GM18498 (cell line): ENCODE measurements around the gene KSR1.
"Not testable (repeated sequence)": the region's sequence is repeated elsewhere in the genome, so short reads cannot be mapped to it uniquely, and the experiment has no call there.

ENCODE experiments used
- ATAC-seq: cut with Tn5 transposase; IDR thresholded peaks from one replicate; pipeline ENCODE4 v1.9.1; 2021; ENCODE audit warnings: mild to moderate bottlenecking, moderate library complexity; ENCODE audit not compliant: unreplicated experiment

Gene KSR1

DNA sequence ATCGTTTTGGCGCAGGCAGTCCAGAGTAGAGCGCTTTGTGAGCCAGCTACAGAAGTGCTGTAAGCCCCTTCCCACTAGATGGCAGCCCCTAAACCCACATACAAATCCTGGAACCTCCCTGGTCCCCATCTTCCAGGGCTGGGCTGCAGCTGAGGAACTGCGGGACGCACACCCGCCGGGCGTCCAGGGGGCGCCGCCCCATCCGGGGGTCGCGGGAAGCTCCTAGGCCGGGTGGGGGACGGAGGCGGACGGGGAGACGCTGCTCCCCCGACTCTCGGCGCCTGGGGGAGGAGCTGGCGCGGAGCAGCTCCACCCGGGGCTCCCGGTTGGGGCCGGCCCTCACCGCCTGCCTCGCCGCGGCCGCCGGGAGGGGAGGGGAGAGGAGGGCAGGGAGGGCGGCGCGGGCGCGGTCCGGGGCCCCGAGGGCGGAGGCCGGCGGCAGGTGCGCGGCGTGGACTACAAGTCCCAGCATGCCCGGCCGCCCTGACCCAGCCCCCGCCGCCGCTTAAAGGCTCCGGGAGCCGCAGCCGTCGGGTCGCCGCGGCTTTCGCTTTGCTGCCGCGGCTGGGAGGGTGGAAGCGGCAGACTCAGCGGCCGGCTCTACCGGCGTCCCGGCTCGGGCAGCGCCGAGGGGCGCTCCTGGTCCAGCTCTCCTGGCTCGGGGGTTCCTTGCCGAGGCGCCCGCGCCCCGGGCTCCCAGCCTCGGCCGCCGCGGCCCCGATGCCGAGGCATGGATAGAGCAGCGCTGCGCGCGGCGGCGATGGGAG lies at the start of gene KSR1:
KSR1 (plus strand) TSS at position 535 of the 767 bp plus-strand sequence; CDS start at position 731, 196 bp downstream.
- peak; percentile 91 for ATAC-seq

DNA sequence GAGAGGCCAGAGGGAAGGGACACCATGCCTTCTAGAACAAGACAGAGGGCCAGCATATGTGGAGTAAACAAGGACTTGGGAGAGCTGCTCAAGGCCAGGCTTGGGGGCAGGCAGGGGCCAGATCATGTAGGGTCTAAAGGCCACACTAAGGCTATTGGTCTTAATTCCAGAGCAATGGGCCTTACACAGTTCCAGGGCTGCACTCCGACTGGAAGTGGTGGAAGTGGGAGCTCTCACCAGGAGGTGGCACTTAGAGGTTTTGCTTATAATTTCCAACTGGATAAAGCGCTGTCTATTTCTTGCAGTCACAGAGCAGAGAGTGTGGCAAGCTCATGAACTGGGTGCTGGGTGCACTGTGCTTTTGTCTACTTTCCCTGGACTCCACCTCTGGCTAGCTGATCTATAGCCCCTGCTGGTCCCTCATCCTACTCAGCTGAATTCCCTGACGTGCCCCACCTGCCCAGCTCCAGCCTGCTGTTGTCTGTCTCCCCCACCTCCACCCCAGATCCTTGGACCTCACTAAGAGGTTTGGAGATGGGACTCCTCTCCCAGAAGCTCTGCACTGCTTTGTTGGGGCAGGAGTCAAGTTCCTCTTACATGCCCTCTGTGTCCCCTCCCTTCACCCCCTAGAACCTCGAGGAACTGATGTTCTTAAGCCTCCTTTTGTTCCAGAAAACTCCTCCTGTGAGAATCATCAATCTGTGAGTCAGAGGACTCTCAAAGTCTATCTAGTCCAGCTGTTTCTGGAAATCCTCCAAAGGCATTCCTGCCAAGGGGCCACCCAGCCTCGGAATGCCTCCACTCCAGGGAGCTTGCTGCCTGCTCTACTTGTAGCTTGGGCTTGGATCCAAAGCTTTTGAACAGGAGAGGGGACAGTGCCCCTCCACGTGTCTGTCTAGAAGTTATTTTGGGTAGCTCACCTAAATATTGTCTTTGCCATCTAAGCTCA lies 48.1 kb upstream of the KSR1 start:
- ATAC-seq, result no peak

DNA sequence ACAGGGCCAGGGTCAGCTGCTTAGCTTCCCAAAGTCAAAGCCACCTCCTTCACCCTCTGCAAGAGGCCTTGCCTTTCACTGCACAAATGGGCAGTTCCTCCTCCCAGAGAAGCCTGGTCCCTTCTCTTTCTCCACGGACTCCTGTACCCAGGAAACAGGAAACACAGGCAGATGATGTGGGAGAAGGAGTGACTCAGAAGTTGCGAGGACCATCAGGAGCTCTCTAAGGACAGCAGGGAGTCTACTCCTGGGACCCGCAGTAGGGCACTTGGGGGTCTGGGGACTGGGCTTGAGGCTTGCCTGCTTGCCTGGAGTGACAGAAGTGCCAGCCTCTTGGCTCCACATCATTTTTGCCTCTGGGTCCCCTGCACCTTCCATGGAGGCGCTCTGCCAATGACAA lies 47.4 kb upstream of the KSR1 start:
- no peak for ATAC-seq

DNA sequence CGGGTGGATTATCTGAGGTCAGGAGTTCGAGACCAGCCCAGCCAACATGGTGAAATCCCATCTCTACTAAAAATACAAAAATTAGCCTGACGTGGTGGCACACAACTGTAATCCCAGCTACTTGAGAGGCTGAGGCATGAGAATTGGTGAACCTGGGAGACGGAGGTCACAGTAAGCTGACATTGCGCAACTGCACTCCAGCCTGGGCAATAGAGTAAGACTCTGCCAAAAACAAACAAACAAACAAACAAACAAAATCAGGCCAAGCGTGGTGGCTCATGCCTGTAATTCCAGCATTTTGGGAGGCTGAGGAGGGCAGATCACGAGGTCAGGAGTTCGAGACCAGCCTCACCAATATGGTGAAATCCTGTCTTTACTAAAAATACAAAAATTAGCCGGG lies 44.1 kb upstream of the KSR1 start:
- ATAC-seq, result not testable (repeated sequence)

DNA sequence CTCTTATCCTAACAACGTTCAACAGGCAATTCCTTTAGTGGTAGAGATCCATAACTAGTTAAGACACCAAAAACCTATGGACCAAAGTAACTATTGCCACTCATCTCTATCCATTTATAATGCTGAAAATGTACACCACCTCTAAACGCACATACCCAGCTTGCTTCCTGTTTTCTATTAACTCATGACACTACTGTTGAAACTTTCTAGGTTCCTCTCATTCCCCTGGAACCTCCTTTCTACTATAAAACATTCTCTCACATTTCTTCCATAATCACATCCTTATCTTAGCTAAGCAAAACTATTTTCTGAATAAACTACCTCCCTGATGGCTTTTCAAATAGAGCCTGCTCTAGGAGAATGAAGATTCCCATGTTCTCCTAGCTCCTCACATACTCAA lies 42.9 kb upstream of the KSR1 start:
- ATAC-seq, result no peak

DNA sequence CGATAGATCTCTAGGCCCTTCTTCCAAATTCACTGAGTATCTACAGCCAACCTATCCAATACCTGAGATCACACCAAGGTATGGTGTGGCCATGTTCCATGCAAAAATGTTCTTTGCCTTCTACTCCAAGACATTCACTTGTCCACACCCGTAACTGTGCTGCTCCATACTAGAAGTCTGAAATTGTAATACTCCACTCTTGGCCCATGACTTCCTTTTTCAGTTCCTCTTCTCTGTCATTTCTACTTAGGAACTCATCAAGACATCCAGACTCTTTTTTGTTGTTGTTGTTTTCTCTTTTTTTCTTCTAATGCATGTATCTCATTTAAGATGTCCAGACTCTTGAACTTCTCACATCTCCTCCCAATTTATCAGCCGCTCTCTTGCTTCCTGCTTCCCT lies 42.5 kb upstream of the KSR1 start:
- no peak for ATAC-seq

DNA sequence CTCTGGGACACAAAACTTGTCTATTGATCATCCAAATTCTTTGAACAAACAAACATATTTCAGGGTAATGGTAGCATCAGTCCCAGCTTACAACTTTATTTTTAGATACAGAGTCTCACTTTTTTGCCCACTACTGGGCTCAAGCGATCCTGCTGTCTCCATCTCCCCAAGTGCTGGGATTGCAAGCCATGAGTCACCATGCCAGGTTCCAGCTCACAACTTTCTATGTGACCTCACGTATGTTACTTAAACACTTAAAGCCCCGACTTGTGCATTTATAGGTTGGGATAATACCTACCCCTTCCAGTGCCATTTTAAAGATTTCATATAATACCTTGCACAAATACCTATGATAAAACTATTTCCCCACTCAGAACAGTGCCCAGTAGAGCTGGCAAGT lies 42.0 kb upstream of the KSR1 start:
- ATAC-seq, result no peak

DNA sequence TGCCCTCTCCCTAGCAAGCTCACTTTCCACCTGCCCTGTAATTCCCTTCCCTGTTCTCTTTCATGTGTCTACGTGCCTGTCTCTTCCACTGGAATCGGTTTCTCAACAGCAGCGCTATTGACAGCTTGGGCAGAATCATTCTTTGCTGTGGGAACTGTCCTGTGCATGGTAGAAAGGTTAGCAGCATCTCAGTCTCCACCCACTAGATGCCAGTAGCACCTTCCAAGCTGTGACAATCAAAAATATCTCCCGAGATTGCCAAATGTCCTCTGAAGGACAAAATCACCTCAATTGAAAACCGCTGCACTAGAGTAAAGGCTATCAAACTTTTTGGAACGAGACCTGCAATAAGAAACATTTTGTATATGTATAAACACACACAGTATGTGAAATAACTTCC lies 41.6 kb upstream of the KSR1 start:
- ATAC-seq, result no peak

DNA sequence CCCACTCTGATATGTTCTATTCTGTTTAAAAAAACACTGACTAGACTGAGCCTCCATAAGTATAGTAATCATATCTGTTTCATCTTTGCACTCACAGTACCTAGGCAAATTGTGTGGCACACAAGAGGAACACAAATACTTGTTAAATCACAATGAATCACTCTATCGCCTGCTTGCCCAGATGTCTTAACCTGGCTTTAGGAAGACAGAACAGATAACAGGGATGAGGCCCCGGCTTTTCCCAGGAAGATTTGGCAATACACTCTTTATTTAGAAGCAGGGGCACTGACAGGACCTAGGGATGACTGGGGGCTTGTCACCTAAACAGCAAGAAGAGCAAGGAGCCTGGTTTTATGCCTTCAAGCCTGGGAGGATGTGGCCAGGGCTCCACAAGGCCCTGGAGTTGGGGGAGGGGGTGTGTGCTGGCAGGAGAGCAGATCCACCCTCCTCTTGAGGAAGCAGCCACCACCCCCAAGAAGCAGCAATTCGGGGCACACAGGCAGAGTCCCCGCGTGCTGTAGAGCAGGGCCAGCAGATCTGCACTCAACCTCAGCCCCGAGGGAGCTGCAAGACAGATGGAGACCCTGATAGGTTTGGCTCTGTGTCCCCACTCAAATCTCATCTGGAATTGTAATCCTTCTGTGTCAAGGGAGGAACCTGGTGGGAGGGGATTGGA lies 41.0 kb upstream of the KSR1 start:
- ATAC-seq, result no peak

DNA sequence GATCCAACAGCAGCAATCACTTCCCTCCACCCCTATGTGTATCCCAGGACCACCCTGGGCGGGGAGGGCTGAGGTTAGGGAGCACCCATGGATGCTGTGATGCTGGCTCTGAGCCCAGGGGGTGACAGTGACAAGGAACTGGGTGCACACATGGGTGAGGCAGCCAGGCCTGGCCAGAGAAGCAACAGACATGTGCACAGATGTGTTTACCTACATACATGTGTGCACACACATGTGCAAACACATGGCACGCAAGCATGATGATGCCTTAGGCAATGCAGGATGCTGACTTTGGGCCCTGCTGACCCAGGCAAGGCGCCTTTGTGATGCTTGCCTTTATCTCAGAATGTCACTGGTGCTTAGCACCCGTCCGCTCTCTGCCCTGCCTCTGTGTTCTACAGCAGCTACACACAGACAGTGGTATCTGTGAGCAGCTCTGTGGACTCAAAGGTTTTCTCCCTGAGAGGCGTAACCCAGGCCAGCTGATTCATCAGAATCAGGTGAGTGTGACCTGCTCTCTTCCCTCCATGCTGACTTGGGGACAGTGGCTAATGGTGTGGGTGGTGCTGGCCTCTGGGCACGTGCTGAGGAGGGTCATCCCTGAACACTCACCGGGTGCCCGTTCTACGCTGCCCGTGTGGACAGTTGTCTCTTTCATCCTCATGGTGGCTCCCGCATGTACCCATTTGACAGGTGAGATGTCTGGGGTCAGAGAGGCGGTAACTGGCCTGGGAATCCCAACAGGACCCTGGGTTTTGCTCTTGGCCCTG lies 38.5 kb upstream of the KSR1 start:
- ATAC-seq, result no peak

DNA sequence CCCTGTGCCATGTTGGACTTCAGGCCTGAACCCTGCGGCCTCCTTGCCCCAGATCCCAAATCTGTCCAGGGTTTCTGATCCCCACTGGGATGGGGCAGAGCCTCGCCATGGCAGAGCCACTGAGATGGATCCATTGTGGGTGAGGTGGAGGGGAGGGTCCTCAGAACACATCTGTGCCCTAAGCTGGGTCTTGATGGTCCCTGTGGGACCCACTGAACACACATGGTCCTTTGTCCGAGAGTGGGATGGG lies 38.0 kb upstream of the KSR1 start:
- no peak for ATAC-seq

DNA sequence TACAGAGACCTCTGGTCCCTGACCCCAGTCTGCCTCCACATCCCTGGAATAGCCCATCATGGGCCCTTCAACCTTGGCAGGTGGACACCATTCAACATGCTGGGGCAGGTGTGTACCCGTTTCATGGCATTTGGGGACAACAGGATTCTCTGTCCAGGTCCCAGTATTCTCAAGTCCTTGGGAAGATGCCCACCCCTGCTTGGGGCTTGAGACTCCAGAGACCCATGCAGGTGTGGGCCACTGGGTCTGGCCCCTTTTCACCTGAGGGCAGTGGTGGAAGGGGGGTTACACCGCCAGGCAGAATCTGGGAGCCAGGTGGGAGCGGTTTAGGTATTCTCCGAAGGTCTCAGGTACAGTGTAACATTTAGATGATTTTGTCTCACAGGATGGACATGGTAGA lies 37.1 kb upstream of the KSR1 start:
- no peak for ATAC-seq

DNA sequence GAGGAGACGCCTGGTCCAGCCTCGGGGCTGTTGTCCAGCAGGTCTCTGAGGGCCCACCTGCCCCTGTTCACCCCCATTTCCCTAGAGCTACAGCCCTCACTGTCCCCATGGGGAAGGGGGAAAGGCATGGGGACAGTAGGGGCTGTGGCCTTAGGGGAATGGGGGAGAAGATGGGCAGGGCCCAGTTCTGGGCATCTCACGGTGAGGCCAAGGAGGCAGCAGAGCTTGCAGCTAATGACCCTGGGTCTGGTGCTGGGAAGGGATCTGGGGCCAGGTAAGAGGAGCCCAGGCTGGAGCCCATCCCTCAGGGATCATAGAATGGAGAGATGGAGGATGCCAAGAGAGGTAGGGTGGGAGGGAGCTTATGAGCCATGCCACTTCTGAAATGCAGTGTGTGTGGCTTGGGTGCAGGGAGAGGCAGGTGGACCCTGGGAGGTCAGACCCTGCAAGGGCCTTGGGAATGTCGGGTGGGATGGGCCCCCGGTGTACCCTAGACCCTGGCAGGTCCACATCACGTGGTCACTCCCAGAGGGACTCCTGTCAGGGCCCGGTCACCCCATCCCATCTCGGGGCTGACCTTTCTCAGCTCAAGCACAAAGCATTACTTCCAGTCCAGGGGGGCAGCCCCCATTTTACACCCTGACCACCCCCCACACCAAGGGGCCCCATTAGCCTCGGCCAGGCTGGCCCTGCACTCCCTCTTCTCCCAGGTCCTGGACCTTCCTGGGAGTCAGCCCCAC lies 35.9 kb upstream of the KSR1 start:
- no peak for ATAC-seq

DNA sequence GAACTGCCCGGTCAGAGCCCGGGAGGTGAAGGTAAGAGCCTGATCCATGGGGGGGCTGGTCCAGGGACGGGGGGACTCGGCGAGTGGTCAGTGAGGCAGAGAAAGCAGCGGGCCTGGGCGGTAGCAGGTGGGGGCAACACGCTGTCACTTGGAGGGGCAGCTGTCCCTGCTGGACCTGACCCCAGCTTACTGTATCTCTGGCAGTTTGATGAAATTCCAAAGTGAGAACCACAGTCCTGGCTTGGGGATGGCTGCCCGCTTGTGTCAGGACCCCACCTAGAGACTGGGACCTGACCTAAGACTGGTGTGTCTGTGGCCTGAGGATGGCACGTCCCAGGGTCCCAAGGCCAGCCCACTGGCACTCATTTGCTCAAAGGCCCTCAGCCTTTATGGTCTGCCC lies 35.1 kb upstream of the KSR1 start:
- no peak for ATAC-seq

DNA sequence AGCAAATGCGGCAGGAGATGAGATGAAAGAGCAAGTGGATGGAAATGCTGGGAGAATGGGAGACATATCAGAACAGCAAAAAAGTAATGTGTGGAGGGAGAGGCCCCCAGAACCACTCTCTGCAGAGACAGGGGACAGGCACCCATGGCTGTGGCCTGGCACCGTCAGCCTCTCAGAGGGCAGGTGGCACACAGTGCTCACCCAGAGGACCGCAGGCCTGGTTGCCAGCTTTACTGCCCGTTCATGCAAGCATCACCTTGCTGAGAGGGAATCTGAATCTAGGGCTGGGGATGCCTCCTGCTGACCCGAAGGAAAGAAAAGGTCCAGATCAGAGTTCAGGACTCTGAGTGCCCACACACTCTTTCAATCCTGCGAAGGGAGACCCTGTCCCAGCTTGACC lies 34.6 kb upstream of the KSR1 start:
- ATAC-seq, result not testable (repeated sequence)

DNA sequence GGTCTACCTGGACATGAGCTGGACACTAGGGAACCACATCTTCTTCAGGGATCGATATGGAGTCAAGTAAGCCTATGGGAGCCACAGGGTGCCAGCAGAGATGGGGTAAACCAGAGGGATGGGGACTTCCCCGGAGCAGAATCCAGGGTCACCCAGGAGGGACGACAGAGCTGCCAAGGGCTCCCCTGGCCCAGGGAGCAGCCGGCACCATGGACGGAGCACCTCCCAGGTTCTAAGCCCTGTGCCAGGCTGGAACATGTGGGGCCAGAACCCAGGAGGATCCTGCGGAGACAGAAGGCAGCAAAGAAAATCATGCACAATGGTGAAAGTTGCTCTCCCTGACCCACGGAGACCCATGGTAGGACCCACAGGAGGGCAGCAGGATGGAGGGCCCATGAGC lies 33.6 kb upstream of the KSR1 start:
- ATAC-seq, result no peak

DNA sequence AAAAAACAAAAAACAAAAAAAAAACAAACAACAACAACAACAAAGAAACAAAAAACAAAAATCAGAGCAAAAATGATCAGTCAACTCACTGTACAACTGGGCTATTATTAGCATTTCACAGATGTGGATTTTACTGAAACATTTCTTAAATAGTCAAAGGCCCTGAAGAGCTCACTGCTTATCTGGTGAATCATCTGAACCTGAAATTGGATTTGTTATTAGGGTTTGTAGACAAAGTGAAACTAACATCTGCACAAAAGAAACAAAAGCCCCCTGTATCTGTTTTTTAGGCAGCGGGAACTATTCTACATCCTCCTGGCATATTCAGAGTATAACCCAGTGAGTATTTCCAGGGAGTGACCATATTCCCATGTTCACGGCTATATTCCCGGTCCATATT lies 32.6 kb upstream of the KSR1 start:
- ATAC-seq, result no peak

DNA sequence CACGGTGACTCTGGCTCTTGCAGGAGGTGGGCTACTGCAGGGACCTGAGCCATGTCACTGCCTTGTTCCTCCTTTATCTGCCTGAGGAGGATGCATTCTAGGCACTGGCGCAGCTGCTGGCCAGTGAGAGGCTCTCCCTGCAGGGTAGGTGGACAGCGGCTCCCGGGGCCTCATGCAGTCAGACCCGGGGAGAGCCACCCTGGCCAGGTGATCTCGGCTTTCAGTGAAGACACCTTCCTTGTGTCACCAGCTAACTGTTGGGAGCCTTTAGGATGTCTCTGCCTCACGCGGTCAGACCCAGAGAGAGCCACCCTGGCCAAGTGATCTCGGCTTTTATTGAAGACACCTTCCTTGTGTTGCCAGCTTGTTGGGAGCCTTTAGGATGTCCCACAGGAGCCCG lies 31.7 kb upstream of the KSR1 start:
- no peak for ATAC-seq

DNA sequence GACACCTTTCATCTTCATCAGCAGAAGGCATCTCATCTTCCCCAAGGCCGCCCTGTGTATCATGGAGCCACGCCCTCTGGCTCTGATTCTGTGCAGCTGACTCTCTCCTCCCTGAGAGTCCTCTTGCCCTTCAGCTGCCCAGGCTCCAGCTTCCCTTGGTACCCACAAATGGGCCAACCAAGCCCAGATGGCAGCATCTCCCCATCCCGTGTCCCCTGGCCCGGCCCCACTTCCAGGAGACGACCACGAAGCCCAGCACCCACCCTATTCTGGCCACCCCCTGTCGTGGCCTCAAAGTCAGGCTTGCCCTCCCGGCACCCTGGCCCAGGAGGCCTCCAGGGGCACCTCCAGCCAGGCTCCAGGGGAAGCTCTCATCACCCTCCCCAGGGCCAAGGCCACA lies 31.3 kb upstream of the KSR1 start:
- ATAC-seq, result no peak

DNA sequence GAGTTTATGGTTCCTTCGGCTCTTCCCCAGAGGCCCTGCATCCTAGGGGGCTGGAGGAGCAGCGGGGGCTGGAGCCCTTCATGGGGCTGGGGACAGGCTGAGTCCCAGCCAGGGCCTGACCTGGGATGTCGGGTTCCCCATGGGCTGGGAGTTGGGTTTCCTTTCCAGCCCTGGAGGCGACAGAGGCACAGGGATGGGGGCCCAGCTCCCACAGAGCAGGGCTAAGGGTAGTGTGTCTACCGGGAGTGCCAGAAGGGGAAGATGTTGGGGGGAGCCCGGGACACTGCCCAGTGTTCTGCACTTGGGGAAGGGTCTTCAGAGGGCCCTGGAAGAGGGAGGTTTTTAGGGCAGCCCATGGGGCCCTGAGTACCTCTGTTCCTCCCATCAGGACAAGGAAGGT lies 30.7 kb upstream of the KSR1 start:
- not testable (repeated sequence) for ATAC-seq
